DOHH2 (cell line): Measurements from ENCODE around the gene BRSK2.

Source experiments
- EZH2phosphoT487 ChIP-seq: fragments of 200-600 bp; sonication (generic); IDR thresholded peaks from 2 replicates; pipeline ENCODE4 v1.6.1; 2017; ENCODE audit warnings: borderline replicate concordance, mild to moderate bottlenecking, antibody characterized with exemption, low read length, moderate library complexity, mixed read lengths
- TF ChIP-seq, protein P1 (sequence below): fragments of 200-600 bp; sonication (generic); IDR thresholded peaks from one replicate; pipeline ENCODE4 v1.5.1; 2014; ENCODE audit warnings: antibody characterized with exemption, mild to moderate bottlenecking, low read depth, low read length; ENCODE audit not compliant: poor library complexity, severe bottlenecking

DNA sequence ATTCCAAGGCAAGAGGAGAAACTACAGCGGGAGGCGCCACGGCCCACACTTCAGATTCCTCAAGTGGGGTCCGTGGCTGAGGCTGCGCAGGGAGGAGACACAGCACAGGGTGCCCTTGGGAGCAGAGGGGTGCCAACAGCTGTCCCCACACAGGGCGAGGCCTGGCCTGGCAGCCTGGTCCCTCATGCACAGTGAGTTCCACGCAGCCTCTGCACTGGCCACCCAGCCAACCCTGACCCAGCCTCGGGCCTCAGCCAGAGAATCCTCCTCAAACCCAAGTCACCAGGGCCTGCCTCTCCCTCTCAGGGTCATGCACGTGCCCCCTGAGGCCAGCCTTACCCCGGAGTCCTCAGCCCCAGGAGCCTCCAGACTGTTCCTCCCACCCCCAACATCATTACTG, 119.3 kb downstream of the BRSK2 start:
- no peak for TF ChIP-seq EZH2phosphoT487
- TF ChIP-seq, protein P1, sequence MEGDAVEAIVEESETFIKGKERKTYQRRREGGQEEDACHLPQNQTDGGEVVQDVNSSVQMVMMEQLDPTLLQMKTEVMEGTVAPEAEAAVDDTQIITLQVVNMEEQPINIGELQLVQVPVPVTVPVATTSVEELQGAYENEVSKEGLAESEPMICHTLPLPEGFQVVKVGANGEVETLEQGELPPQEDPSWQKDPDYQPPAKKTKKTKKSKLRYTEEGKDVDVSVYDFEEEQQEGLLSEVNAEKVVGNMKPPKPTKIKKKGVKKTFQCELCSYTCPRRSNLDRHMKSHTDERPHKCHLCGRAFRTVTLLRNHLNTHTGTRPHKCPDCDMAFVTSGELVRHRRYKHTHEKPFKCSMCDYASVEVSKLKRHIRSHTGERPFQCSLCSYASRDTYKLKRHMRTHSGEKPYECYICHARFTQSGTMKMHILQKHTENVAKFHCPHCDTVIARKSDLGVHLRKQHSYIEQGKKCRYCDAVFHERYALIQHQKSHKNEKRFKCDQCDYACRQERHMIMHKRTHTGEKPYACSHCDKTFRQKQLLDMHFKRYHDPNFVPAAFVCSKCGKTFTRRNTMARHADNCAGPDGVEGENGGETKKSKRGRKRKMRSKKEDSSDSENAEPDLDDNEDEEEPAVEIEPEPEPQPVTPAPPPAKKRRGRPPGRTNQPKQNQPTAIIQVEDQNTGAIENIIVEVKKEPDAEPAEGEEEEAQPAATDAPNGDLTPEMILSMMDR = no peak
